ENCODE measurements around the gene OSBPL7. TPM values are rescaled to one million over a fixed set of nuclear protein-coding genes. Genes with fewer than 3 reads are reported as not detected.

The OSBPL7 gene
- total RNA-seq, 1 experiment from 2014 or later: 9.1 TPM

GRCh38 chr17:47857551-47858455, 36.2 kb upstream of the OSBPL7 start:
- H3K27me3 ChIP-seq (replicated peaks; ENCODE audit: insufficient read depth, low read depth, low read length, poor library complexity): peaks cover 28% of the 10 kb centered on the region

GRCh38 chr17:47856830-47857229, 35.2 kb upstream of the OSBPL7 start:
- ChIA-PET CTCF (no interaction called here), POLR2A (ENCODE audit: low non-redundant PET) (no interaction called here)

More at GRCh38 chr17:47857551-47858455, 36.2 kb upstream of the OSBPL7 start:
- no peaks in the 10 kb centered on the region for H3K36me3 ChIP-seq (ENCODE audit: insufficient read depth, low read length, poor library complexity, severe bottlenecking)
- no peaks in the 10 kb centered on the region for H3K4me1 ChIP-seq (ENCODE audit: insufficient read depth, low read length, poor library complexity, severe bottlenecking)
- H3K27ac ChIP-seq (ENCODE audit: low read depth, low read length, poor library complexity, severe bottlenecking): no peak overlapping the region
- no peak for DNase-seq (ENCODE audit: low spot score)
- POLR2A ChIA-PET (ENCODE audit: low non-redundant PET): no interaction called here
- no TSS peak for BruUV-seq (replicated peaks)
- H3K9me3 ChIP-seq (ENCODE audit: low read depth, low read length, poor library complexity, severe bottlenecking): no peaks in the 10 kb centered on the region
- CTCF ChIA-PET: no interaction called here
- no peak overlapping the region for H3K4me3 ChIP-seq (ENCODE audit: low read depth, low read length, poor library complexity, severe bottlenecking)
- intact Hi-C loops (cut with micrococcal nuclease; ENCODE audit: unreplicated experiment): no loop called here
- TF ChIP-seq EZH2 (IDR thresholded peaks at IDR 0.05; ENCODE audit: borderline replicate concordance, low read depth, low read length, poor library complexity, severe bottlenecking) (no peak), CTCF (conservative IDR thresholded peaks at IDR 0.05; ENCODE audit: low read depth, low read length) (no peak)

GRCh38 chr17:47855737-47856136, 34.1 kb upstream of the OSBPL7 start:
- Histone ChIP-seq H3K9me3 (ENCODE audit: low read depth, low read length, poor library complexity, severe bottlenecking) (no peaks in the 10 kb centered on the region), H3K27ac (ENCODE audit: low read depth, low read length, poor library complexity, severe bottlenecking) (no peak overlapping the region), H3K27me3 (replicated peaks; ENCODE audit: insufficient read depth, low read depth, low read length, poor library complexity) (peaks cover 49% of the 10 kb centered on the region), H3K4me3 (ENCODE audit: low read depth, low read length, poor library complexity, severe bottlenecking) (no peak overlapping the region), H3K4me1 (ENCODE audit: insufficient read depth, low read length, poor library complexity, severe bottlenecking) (no peaks in the 10 kb centered on the region), H3K36me3 (ENCODE audit: insufficient read depth, low read length, poor library complexity, severe bottlenecking) (no peaks in the 10 kb centered on the region)
- CTCF ChIA-PET: no interaction called here
- no TSS peak for BruUV-seq (replicated peaks)
- intact Hi-C loops (cut with micrococcal nuclease; ENCODE audit: unreplicated experiment): no loop called here
- peak; percentile 13 for DNase-seq (ENCODE audit: low spot score)
- POLR2A ChIA-PET (ENCODE audit: low non-redundant PET): no interaction called here
- TF ChIP-seq EZH2 (IDR thresholded peaks at IDR 0.05; ENCODE audit: borderline replicate concordance, low read depth, low read length, poor library complexity, severe bottlenecking): no peak

More at GRCh38 chr17:47856830-47857229, 35.2 kb upstream of the OSBPL7 start:
- DNase-seq (ENCODE audit: low spot score): no peak
- Histone ChIP-seq H3K36me3 (ENCODE audit: insufficient read depth, low read length, poor library complexity, severe bottlenecking) (no peaks in the 10 kb centered on the region), H3K4me1 (ENCODE audit: insufficient read depth, low read length, poor library complexity, severe bottlenecking) (no peaks in the 10 kb centered on the region), H3K4me3 (ENCODE audit: low read depth, low read length, poor library complexity, severe bottlenecking) (no peak overlapping the region), H3K9me3 (ENCODE audit: low read depth, low read length, poor library complexity, severe bottlenecking) (no peaks in the 10 kb centered on the region), H3K27me3 (replicated peaks; ENCODE audit: insufficient read depth, low read depth, low read length, poor library complexity) (peaks cover 38% of the 10 kb centered on the region), H3K27ac (ENCODE audit: low read depth, low read length, poor library complexity, severe bottlenecking) (no peak overlapping the region)
- intact Hi-C loops (cut with micrococcal nuclease; ENCODE audit: unreplicated experiment): no loop called here
- TF ChIP-seq EZH2 (IDR thresholded peaks at IDR 0.05; ENCODE audit: borderline replicate concordance, low read depth, low read length, poor library complexity, severe bottlenecking) (no peak), CTCF (conservative IDR thresholded peaks at IDR 0.05; ENCODE audit: low read depth, low read length) (no peak)
- no TSS peak for BruUV-seq (replicated peaks)

Data from A673 (cell line).